Mucosa of descending colon (tissue), 3 donors: ENCODE results near the gene EBF4. TPM values are rescaled to one million over a fixed set of nuclear protein-coding genes. Genes with fewer than 3 reads are reported as not detected.

ENCODE experiments used
- ATAC-seq: fragments of 200-7000 bp; cut with Tn5 transposase; one replicate; pipeline ENCODE4 v1.9.1; 2020; ENCODE audit warnings: mild to moderate bottlenecking, moderate library complexity
- DNase-seq, 3 donors: peaks; one replicate each; pipeline ENCODE4 v3.0.0-alpha.2; 2020
- H3K36me3 ChIP-seq: fragments of 200-600 bp; one replicate; pipeline ENCODE4 v1.8.0; 2021; ENCODE audit warnings: low read depth, mild to moderate bottlenecking
- H3K4me1 ChIP-seq: fragments of 200-600 bp; one replicate; pipeline ENCODE4 v1.8.0; 2021; ENCODE audit warnings: low read depth, mild to moderate bottlenecking
- H3K4me3 ChIP-seq: fragments of 200-600 bp; one replicate; pipeline ENCODE4 v1.8.0; 2021; ENCODE audit warnings: mild to moderate bottlenecking
- H3K9me3 ChIP-seq: fragments of 200-600 bp; one replicate; pipeline ENCODE4 v1.8.0; 2021; ENCODE audit warnings: mild to moderate bottlenecking
- CTCF ChIP-seq: fragments of 200-600 bp; IDR thresholded peaks from one replicate; pipeline ENCODE4 v1.8.0; 2022; ENCODE audit warnings: antibody characterized with exemption, mild to moderate bottlenecking
- intact Hi-C, 2 donors: fragments of 100-400 bp; cut with DNase I in 1 of 2; cut with micrococcal nuclease in 1 of 2; formaldehyde crosslinking; loops; one replicate each; pipeline versions ENCODE4 v1.11.0 to v1.11.1; 2022; cut with DNase I, micrococcal nuclease
- total RNA-seq, 3 donors: library from RNA; stranded (reverse); fragmentation: NEBNext Ultra II Directional in 2 of 3; extraction: Animal tissue kit (Norgen Biotek cat#: 25700) in 2 of 3; gene quantifications; one replicate each; pipeline versions ENCODE4 v1.2.1 to v1.2.4, GENCODE V29; 2021 to 2023
- donor health status: DM: no; HTN: no; CAD: no; lungs with moderate emphysema.
- donor health status: DM: no; HTN: no; CAD: no.
- donor health status: DM: no; HTN: yes; CAD: no.

Gene EBF4
- total RNA-seq, 3 donors from 2014 or later: 3.6 to 53.3 (median 4.5) TPM

GRCh38 chr20:2700913-2701620, 8.5 kb downstream of the EBF4 start:
- ATAC-seq: no peak
- no peaks in the 10 kb centered on the region for H3K4me1 ChIP-seq
- intact Hi-C loops: no loop called here
- TF ChIP-seq CTCF: no peak
- no peaks in the 10 kb centered on the region for H3K9me3 ChIP-seq
- no peak overlapping the region for H3K4me3 ChIP-seq
- DNase-seq: no peak
- no peaks in the 10 kb centered on the region for H3K36me3 ChIP-seq

DNA sequence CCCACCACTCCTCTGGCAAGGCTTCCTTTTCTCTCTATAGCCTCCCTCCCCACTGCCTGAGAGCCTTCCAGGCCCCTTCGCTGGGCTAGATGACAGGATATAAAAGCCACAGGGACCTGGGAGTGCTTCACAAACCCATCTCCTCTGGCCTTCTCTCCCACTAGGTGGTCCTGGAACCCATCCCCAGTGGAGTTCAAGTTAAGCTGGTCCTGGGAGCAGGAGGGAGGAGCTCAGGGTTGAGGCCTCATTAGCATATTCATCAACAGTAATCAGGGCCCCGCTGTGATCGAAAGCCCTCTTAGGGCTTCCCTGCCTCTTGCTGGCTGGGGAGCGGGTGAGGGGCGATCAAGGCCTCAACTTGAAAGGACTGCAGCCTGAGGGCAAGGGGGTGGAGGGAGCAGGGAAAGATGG, 9.1 kb downstream of the EBF4 start:
- Histone ChIP-seq H3K9me3 (no peaks in the 10 kb centered on the region), H3K4me1 (no peaks in the 10 kb centered on the region), H3K36me3 (no peaks in the 10 kb centered on the region), H3K4me3 (no peak overlapping the region)
- intact Hi-C loops: no loop called here
- no peak for TF ChIP-seq CTCF
- ATAC-seq: no peak
- no peak for DNase-seq

DNA sequence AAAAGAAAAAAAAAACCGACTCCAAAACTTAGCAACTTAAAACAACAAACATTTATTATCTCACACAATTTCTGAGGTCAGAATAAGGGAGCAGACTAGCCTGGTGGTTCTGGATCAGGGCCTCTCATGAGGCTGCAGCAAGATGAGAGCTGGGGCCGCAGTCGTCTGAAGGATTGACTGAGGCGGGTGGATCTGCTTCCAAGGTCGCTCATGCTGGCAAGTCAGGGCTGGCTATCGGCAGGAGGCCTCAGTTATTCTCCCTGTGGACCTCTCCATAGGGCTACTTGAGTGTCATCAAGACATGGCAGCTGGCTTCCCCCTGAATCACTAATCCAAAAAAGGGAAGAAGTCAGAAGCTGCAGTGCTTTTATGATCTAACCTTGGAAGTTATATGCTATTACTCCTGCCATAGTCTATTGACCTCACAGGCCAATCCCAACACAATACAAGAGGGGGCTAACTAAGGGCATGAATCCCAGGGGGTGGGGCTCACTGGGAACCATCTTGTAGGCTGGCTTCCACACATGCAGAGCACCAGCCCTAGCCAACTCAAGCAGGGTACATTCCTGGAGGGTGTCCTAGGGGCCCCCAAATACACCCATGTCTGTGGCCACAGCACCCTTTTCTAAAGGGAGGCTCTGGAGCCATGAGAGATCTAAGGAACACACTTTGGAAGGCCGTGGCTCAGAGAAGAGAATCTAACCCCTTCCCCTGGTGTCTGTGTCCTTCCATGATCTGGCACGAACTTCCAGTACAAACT, 11.3 kb downstream of the EBF4 start:
- ATAC-seq (no peak), DNase-seq (no peak)
- no peak for TF ChIP-seq CTCF
- H3K9me3 ChIP-seq: no peaks in the 10 kb centered on the region
- intact Hi-C loops: no loop called here
- no peaks in the 10 kb centered on the region for H3K4me1 ChIP-seq
- no peaks in the 10 kb centered on the region for H3K36me3 ChIP-seq
- H3K4me3 ChIP-seq: no peak overlapping the region

DNA sequence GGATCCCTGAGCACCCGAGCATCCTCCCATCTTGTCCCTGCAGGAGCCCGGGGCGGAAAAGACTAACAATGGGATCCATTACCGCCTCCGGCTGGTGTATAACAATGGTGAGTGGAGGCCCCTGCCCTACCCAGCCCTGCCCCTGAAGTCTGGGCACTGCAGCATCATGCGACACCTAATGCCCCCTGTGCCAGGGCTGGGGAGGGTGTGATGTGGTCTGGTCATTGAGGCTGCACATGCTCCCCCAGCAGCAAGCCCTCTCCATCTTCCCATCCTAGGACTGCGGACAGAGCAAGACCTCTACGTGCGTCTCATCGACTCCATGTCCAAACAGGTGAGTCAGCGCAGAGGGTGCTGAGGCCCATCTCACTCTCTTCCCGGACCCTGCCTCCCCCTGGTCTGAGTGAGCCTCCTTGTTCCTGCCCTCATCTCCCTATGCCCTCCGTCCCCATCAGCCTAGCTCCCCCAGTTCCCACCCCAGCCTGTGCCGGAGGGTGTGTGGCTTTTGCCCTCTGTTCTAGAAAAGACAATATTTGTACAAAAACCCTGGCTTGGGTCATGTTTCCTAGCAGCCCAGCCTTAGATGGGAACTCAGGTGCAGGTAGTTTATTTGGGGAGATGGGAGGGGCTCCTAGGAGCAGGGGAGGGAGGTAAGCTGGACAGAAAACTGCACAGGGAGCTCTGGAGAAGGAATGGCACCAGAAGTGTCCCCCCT, 13.5 kb downstream of the EBF4 start:
- Histone ChIP-seq H3K4me3 (no peak overlapping the region), H3K9me3 (no peaks in the 10 kb centered on the region), H3K36me3 (no peaks in the 10 kb centered on the region), H3K4me1 (no peaks in the 10 kb centered on the region)
- no peak for TF ChIP-seq CTCF
- ATAC-seq: no peak
- DNase-seq: no peak
- intact Hi-C loops: no loop called here

- ATAC-seq: no peak
- no peak for TF ChIP-seq CTCF
- no peak for DNase-seq
Observed at GRCh38 chr20:2706688-2707352, 14.2 kb downstream of the EBF4 start.

More at GRCh38 chr20:2706688-2707352, 14.2 kb downstream of the EBF4 start:
- intact Hi-C loops: no loop called here
- Histone ChIP-seq H3K4me3 (no peak overlapping the region), H3K36me3 (no peaks in the 10 kb centered on the region), H3K4me1 (no peaks in the 10 kb centered on the region), H3K9me3 (no peaks in the 10 kb centered on the region)
